OCI-M2 (cell line): ENCODE data around the gene TNFAIP8L3.

ENCODE experiments used
- DNase-seq: peaks from one replicate; lab custom pipeline; 2025; ENCODE audit not compliant: unreplicated experiment; lab: John Stamatoyannopoulos, UW

Gene TNFAIP8L3

GRCh38 chr15:51090753-51091152 is 4.0 kb downstream of the TNFAIP8L3 start:
- no peak for DNase-seq

DNA sequence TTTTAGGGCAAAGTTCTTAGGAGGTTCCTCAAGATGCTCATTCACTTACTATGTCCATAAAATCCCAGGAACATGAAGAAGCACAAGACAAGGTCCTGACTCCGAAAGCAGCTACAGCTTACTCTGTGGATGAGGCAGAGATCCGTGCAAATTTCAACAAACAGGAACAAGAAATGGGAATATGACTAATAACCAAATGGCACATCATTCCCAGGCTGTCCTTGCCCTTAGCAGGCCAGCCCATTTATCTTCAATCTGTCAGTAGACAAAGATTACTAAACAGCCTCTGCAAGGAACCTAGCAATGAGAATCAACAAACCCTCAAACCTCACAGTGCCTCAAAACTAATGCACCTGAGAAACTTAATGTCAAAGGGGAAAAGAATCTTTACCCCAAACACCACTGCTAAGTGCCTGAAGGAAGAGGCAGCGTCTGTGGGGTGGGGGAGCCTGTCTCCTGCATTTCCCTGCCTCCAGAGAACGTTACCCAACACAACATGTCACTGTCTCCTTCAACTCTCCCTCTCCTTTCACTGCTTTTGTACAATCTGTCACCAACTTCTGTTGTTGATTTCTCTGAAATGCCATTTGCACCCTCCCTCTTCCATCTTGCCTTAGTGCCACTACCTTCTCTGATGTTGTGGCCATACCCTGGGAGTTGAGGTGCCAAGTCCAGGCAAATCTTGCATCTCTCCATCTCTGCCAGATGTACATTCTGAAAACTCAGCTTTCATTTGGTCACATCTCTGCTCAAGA is 4.8 kb downstream of the TNFAIP8L3 start:
- DNase-seq = no peak

DNA sequence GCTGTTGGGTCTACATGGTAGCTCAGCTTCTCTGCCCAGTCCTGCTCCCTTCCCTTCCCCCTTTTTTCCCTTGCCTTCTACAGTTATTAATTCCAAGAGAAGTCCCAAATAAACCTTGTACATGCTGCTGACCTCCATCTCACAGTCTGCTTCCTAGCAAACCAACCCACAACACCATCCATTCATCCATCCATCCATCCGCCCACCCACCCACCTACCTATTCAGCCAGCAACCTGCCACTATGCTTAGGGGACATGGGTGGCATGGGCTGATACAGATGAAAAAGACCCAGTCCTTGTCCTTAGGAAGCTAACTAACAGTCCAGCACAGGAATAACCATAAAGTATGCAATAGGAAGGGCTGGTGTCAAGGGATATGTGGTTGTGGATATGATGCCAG is 5.7 kb downstream of the TNFAIP8L3 start:
- no peak for DNase-seq

GRCh38 chr15:51088585-51088984 is 6.1 kb downstream of the TNFAIP8L3 start:
- no peak for DNase-seq

- DNase-seq = no peak
Observed at GRCh38 chr15:51087513-51087912, 7.2 kb downstream of the TNFAIP8L3 start.

DNA sequence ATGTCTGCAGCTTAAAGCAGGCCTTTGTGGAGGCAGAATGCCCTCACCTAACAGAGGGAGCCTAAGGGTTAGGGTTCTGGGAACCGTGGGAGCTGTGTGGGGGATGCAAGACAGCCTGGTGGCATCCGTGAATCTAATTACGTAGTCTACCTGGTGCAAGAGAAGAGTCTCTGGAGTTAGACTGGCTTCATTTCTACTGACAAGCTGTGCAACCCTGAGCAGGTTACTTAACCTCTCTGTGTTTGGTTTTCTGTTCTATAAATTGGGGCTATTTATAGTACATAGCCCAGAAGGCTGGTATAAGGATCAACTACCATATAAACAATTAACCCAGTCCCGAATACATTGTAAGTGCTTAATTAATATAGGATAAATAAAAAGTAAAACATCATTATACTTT is 8.3 kb downstream of the TNFAIP8L3 start:
- no peak for DNase-seq

DNA sequence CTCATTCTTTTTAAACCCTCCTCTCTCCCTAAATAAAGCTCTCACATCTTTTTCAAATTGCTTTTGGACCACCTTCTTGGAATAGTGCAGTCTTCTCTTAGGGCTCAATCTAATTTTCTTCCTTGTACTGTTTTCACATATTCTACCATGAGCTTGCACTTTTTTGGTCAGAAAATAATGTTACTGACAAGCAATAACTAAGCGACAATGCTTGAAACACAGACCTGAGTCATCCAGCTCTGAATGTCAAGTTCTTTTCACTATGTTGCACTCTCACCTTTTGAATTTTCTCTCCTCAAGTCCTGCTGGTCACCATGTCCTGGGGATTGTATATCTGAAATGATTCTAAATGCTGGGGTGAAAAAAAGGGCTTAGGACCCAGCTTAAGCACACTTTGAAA is 8.9 kb downstream of the TNFAIP8L3 start:
- no peak for DNase-seq

DNA sequence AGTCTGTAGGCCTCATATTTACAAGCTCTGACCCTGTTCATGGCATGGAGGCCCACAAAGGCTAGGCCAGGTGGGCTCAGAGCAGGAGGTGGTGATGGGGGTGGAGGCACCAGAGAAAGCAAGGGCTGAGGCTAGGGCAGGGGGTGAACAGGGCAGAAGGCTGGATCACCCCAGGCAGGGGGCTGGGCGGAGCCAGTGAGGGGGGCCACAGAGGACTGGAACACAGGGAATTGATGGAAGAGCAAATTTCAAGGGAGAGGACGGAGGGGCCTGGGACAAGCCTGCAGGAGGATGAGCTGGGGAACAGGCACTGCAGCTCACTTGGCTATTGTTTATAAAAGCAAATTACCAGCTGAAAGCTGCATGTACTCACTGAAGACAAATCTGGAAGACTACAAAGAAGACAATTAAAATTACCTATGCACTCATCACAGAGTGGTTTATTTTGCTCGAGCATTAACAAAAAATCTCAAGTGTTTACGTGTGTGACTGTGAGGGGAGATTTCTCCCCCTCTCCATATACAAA is 11.0 kb downstream of the TNFAIP8L3 start:
- no peak for DNase-seq

DNA sequence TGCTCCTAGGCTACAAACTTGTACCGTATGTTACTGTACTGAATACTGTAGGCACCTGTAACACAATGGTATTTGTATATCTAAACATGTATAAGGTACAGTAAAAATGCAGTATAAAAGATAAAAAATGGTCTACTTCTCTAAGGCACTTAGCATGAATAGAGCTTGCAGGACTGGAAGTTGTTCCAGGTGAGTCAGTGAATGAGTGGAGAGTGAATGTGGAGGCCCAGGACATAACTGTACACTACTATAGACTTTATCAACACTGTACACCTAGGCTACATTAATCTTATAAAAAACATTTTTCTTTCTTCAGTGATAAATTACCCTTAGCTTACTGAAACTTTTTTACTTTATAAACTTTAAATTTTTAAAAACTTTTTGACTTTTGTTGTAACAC is 12.5 kb downstream of the TNFAIP8L3 start:
- DNase-seq = no peak

DNA sequence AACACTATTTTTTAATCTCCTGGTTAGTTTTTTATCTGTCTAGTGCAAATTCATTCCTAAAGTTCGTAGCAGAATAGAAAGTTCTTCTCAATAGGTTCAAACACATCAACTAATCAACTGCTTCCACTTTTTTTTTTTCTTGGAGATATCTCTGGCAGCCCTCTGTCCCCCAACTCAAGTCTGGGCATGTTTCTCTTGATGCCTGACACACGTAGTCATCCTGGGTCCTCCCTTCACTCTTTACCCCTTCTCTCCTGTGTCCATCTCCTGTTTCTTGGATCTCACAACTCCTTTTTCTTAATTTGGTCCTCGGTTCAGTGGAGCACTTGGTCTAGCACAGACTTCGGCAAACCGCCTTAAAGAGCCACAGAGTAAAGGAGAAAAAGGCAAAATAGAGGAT is 14.4 kb downstream of the TNFAIP8L3 start:
- DNase-seq = no peak

DNA sequence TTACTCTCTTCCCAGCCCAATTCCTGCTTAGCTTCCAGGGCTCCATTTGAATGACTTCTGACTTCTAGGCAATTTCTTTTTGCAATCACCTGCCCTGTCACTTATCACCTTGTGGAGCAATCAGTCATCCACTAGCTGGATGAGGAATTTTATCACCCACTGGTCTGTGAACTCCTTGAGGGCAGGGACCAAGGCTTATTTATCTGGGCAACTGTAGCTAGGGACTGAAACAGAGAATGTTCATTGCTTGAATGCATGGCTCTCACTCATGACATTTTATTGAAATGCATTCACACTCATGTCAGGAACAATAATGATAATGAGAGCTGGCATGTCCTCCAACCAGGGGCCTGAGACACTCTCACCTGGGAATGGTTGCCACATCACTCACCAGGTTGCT is 15.5 kb downstream of the TNFAIP8L3 start:
- DNase-seq = no peak

DNA sequence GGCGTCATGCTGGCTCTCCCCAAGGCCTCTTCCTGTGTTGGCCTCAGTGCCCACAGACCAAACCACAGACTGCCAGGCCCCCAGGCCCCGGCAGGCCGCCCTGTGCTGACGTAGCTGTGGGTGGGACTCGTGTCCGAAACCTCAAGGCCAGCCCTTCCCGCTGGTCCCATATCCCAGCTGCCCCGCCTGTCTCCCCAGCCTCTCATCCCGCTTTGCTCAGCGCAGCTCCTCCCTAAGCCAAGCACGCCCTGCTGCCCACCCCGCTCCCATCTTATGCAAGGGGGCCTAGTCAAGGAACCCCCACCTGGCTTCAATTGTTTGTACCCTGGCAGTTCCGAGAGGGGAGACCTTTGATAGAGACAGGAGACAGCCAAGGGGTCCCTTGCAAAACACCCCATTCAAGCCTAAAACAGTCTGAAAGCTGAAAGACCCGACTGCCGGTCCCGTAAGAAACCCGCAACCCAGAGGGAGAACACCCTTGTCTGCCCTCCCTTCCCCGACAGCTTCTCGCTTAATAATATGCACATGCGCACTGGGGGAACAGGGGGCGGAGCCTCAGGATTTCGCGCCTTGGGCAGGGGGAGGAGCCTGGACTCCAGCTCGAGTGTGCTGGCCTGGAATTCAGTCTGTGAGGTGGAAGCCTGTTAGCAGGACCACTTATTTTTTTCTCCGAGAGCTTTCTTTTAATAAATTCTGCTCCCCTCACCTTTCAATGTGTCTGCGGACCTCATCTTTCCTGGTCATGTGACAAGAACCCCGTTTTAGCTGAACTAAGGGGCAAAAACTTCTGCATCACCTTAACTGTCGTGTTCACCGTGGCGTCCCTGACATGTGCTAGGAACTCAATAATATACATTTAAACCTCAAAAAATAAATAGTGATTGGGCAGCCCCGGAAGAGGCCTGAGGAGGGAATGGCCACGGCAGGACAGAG is 17.2 kb downstream of the TNFAIP8L3 start:
- no peak for DNase-seq

- DNase-seq = no peak
Observed at GRCh38 chr15:51076524-51077220, 18.0 kb downstream of the TNFAIP8L3 start.

DNA sequence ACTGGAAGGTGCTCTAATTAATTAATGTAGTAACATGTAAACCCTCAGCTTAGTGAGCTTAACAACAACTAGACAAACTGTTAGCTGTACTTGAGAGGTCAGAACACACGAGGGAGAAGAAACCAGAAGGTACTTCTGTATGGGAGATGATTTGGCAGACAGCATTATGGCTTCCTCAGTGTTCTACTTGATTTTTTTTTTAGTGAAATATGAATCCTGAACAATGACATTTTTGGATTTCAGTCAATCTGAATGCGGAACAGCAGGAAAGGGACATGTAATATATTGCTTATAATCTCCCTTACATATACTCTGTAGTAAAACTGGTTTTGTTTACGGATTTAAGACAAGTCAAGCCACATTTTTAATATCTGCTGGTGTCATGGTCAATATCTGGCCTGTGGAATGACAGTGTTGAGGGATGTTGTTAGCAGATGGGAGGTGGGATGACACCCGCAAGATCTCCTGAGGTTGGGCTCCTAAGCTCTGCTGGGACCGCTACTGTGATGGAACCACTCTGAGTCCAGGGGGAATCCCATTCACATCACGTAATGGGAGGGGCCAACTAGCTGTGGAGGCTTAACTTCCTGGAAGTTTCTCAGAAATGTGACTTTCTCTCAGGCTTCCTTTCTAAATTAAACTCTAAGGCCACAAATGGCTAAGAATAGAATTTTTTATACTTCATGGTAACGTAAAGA is 18.7 kb downstream of the TNFAIP8L3 start:
- no peak for DNase-seq

DNA sequence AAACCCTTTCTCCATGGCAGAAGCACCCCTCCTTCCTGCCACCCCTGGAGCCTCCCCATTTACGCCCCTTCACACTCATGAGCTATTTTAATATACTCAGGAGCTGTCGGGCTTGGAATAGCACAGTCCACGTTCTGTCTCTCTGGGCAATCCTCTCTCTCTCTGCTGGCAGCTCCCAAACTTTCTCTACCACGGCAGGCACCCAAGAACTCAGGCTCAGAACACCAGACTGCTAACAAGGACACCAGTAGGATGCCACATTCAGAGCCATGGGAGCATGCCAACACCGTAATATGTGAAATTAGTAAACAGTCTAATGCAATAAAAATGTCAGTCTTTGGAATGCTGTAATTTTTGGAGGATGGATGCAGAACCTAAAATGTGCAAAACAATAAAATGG is 19.3 kb downstream of the TNFAIP8L3 start:
- DNase-seq = no peak

DNA sequence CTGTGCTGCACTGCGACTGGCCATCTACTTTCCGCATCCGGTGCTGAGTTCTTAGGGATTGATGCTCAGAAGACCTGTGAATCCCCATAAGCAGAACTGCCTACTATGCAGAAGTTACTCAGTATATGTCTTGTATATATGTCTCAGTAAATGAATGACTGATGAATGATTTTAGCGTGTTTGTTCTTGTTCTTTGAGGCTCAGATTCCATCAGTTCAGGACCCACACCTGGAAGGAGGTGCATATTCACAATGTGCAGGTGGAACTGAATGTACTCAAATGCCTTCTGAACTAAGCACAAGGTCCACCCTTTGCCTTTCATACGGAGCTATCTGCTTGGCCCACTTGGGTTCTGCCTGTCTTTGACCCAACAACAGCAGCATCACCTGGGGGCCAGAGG is 19.8 kb downstream of the TNFAIP8L3 start:
- no peak for DNase-seq

GRCh38 chr15:51071578-51071977 is 23.1 kb downstream of the TNFAIP8L3 start:
- no peak for DNase-seq

DNA sequence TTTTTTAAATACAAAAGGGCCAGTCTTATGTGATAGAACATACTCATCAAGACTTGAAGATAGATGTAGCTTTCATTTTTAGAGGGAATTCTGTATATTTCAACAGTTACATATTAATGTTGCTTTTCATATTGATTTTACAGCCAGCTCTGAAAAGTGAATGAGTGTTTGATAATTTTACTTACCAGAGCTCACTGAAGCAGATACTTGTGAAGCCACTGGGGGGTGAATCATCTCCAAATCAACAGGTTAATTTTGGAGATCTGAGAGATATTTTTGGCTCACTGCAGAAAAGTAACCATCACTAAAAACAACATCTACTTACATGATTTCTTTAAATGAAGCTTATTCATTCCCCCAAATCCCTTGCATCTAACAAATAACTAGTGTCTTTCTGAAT is 24.7 kb downstream of the TNFAIP8L3 start:
- no peak for DNase-seq

DNA sequence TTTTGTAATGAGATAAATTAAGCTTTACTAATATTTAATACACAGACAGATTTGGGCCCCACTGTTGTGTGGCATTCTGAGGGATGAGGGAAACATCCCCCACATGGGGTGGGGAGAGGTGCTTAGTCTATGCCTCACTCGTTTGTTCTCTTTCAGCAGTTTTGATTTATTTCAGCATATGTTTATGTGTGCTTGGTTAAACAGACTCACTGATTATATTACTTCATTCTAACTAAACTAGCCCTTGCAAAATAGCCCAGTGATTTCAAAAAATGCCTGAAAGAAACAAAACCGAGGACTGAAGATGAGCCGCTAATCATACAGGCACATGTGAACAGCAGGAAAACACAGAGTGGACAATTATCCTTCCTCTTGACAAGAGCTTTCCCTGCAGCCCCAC is 27.2 kb downstream of the TNFAIP8L3 start:
- DNase-seq = no peak

DNA sequence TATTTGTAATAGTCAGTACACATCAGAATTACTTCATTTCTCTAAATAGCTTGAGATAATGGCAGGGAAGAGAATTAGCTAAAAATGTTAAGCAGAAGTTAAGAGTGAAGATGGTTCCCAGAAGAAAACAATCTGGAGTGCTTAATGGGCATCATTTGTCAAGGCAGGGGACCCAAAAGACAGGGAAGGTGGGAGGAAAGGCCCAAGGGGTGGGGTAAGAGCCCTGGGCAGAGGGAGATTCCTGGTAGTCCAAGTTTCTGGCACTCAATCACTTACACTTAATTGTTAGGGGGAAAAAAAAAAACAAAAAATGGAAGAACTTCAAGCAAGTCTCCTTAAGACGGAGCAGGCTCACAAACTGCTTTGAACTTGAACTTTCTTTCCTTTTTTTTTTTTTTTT is 28.9 kb downstream of the TNFAIP8L3 start:
- DNase-seq = no peak

- no peak for DNase-seq
Observed at GRCh38 chr15:51065261-51065660, 29.4 kb downstream of the TNFAIP8L3 start.
